Activated CD4-positive, alpha-beta T cell treated with anti-CD3 and anti-CD28 coated beads for 36 hours (primary cell): ENCODE data around the gene NLRX1. TPM values are rescaled to one million over a fixed set of nuclear protein-coding genes. Genes with fewer than 3 reads are reported as not detected.
"Not testable (repeated sequence)": the region's sequence is repeated elsewhere in the genome, so short reads cannot be mapped to it uniquely, and the experiment has no call there.

Source experiments
- ATAC-seq: fragments of 200-7000 bp; cut with Tn5 transposase; one replicate; pipeline ENCODE4 v1.10.0; 2021; ENCODE audit warnings: mild to moderate bottlenecking, moderate library complexity
- CTCF ChIA-PET: fragments of 350-600 bp; sonication (Branson Sonifier 250); formaldehyde crosslinking; loops from one replicate; lab custom pipeline; 2021; ENCODE audit warnings: antibody characterized with exemption; lab: Charles Lee
- POLR2A ChIA-PET: fragments of 350-600 bp; sonication (Branson Sonifier 250); formaldehyde crosslinking; loops from one replicate; lab custom pipeline; 2021; ENCODE audit warnings: antibody characterized with exemption, inconsistent platforms; lab: Charles Lee
- DNase-seq: peaks from one replicate; pipeline ENCODE4 v3.0.0-alpha.2; 2020
- H3K27ac Mint-ChIP-seq: one replicate; pipeline ENCODE4 v1.8.0; 2021; ENCODE audit warnings: mixed read lengths
- H3K27me3 Mint-ChIP-seq: one replicate; pipeline ENCODE4 v1.8.0; 2021; ENCODE audit warnings: mixed read lengths
- H3K36me3 Mint-ChIP-seq: one replicate; pipeline ENCODE4 v1.8.0; 2021; ENCODE audit warnings: low read depth, mixed read lengths
- H3K4me1 Mint-ChIP-seq: one replicate; pipeline ENCODE4 v1.8.0; 2021; ENCODE audit warnings: mixed read lengths
- H3K4me3 Mint-ChIP-seq: one replicate; pipeline ENCODE4 v1.8.0; 2021; ENCODE audit warnings: mild to moderate bottlenecking, moderate library complexity, mixed read lengths
- H3K9me3 Mint-ChIP-seq: one replicate; pipeline ENCODE4 v1.8.0; 2021; ENCODE audit warnings: low read depth, mixed read lengths
- intact Hi-C, 2 experiments: fragments of 100-400 bp; cut with DNase I in 1 of 2; cut with micrococcal nuclease in 1 of 2; formaldehyde crosslinking; loops; one replicate each; pipeline versions ENCODE4 v1.14.2 to v1.15.1; 2022 to 2024; cut with DNase I, micrococcal nuclease
- total RNA-seq, 2 experiments: library from RNA; stranded (reverse); gene quantifications; one replicate each; pipeline ENCODE4 v1.2.3, GENCODE V29; 2021

The NLRX1 gene
- total RNA-seq, 2 experiments from 2014 or later = 18.2 to 25.0 TPM

GRCh38 chr11:119209186-119209585 is 40.7 kb downstream of the NLRX1 start:
- POLR2A ChIA-PET = interaction anchor here (0.6 to 0.7 kb wide), 2 partner anchors 68 to 139 kb away, joined by 3 to 6 read pairs; no protein-coding TSS in a partner anchor
- no peaks in the 10 kb centered on the region for H3K9me3 Mint-ChIP-seq
- DNase-seq = no peak
- H3K36me3 Mint-ChIP-seq = peaks cover 7% of the 10 kb centered on the region
- peaks cover 33% of the 10 kb centered on the region for H3K4me1 Mint-ChIP-seq
- CTCF ChIA-PET = interaction anchor here (0.6 to 4.2 kb wide), 5 partner anchors 12 to 114 kb away, joined by 3 to 13 read pairs (median 3); no protein-coding TSS in a partner anchor
- no peaks in the 10 kb centered on the region for H3K27me3 Mint-ChIP-seq
- no peak overlapping the region for H3K4me3 Mint-ChIP-seq
- intact Hi-C loops = loop anchor here in 1 of 2 experiments (5.0 kb wide), 3 partner anchors 58 to 113 kb away; partner anchors contain the start of gene HINFP
- peak overlapping the region; percentile 40 for H3K27ac Mint-ChIP-seq
- ATAC-seq = no peak

- CTCF ChIA-PET = interaction anchor here (0.6 to 4.2 kb wide), 3 partner anchors 13 to 113 kb away, joined by 3 to 13 read pairs (median 5); no protein-coding TSS in a partner anchor
- ATAC-seq = no peak
- Mint-ChIP-seq H3K36me3 (peaks cover 7% of the 10 kb centered on the region), H3K4me1 (peaks cover 39% of the 10 kb centered on the region), H3K27ac (peak overlapping the region; percentile 33), H3K27me3 (no peaks in the 10 kb centered on the region), H3K9me3 (no peaks in the 10 kb centered on the region), H3K4me3 (no peak overlapping the region)
- intact Hi-C loops = no loop called here
- POLR2A ChIA-PET = interaction anchor here (0.6 kb wide), 2 partner anchors 12 to 138 kb away, joined by 5 to 6 read pairs; no protein-coding TSS in a partner anchor
- no peak for DNase-seq
Observed at GRCh38 chr11:119210050-119210449, 41.5 kb downstream of the NLRX1 start.

- Mint-ChIP-seq H3K4me3 (no peak overlapping the region), H3K27ac (peak overlapping the region; percentile 85), H3K27me3 (no peaks in the 10 kb centered on the region), H3K36me3 (peaks cover 2% of the 10 kb centered on the region), H3K4me1 (peaks cover 59% of the 10 kb centered on the region), H3K9me3 (no peaks in the 10 kb centered on the region)
- POLR2A ChIA-PET = no interaction called here
- intact Hi-C loops = loop anchor here (1.0 kb wide), 5 partner anchors 11 to 44 kb away; partner anchors contain the start of gene CBL (in 1 of the 2)
- CTCF ChIA-PET = interaction anchor here (2.2 kb wide), 1 partner anchor 12 kb away, joined by 11 read pairs; the partner anchor contains the start of gene CBL
- DNase-seq = peak; percentile 45
- peak; percentile 99 for ATAC-seq
Observed at GRCh38 chr11:119218141-119218878, 49.8 kb downstream of the NLRX1 start.

GRCh38 chr11:119222308-119222707 is 53.8 kb downstream of the NLRX1 start:
- DNase-seq (no peak), ATAC-seq (no peak)
- Mint-ChIP-seq H3K27me3 (no peaks in the 10 kb centered on the region), H3K36me3 (peaks cover 12% of the 10 kb centered on the region), H3K9me3 (no peaks in the 10 kb centered on the region), H3K4me1 (peaks cover 65% of the 10 kb centered on the region), H3K27ac (peak overlapping the region; percentile 28), H3K4me3 (no peak overlapping the region)
- POLR2A ChIA-PET = no interaction called here
- intact Hi-C loops = no loop called here
- CTCF ChIA-PET = interaction anchor here (0.5 to 1.5 kb wide), 12 partner anchors 10 to 401 kb away, joined by 3 to 6 read pairs (median 4); no protein-coding TSS in a partner anchor

DNA sequence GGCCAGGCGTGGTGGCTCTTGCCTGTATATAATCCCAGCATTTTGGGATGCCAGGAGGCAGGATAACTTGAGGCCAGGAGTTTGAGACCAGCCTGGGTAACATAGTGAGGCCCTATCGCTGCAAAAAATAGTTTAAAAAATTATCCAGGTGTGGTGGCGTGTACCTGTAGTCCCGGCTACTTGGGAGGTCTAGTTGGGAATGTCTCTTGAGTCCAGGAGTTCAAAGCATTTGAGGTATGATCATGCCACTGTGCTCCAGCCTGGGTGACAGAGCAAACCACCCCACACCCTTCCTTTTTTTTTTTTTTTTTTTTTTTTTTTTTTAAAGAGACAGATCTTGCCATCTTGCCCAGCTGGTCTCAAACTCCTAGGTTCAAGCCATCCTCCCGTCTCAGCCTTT is 54.4 kb downstream of the NLRX1 start:
- H3K9me3 Mint-ChIP-seq = no peaks in the 10 kb centered on the region
- no peak overlapping the region for H3K4me3 Mint-ChIP-seq
- H3K4me1 Mint-ChIP-seq = peaks cover 61% of the 10 kb centered on the region
- no peaks in the 10 kb centered on the region for H3K27me3 Mint-ChIP-seq
- no peak overlapping the region for H3K27ac Mint-ChIP-seq
- H3K36me3 Mint-ChIP-seq = peaks cover 12% of the 10 kb centered on the region
- POLR2A ChIA-PET = no interaction called here
- intact Hi-C loops = no loop called here
- ATAC-seq (no peak), DNase-seq (no peak)
- CTCF ChIA-PET = interaction anchor here (0.7 to 1.5 kb wide), 3 partner anchors 18 to 101 kb away, joined by 3 to 5 read pairs (median 4); no protein-coding TSS in a partner anchor

DNA sequence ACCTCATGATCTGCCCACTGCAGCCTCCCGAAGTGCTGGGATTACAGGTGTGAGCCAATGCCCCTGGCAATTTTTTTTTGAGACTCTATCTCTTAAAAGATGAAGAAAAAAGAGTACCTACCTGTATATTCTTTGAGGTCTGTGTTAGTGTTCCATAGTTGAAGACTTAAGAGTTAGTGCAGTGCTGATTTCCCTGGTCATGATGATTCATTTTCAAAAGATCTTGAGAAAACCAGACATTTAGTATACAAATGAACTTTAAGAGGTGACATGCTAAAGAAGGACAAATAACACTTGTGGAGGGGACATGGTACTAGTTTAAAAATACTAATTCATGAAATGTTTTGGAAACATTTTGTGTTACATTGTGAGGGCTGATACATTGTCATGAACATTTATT is 55.3 kb downstream of the NLRX1 start:
- POLR2A ChIA-PET = interaction anchor here (0.7 kb wide), 1 partner anchor 12 kb away, joined by 6 read pairs; no protein-coding TSS in a partner anchor
- DNase-seq (no peak), ATAC-seq (peak; percentile 49)
- intact Hi-C loops = no loop called here
- no peaks in the 10 kb centered on the region for H3K27me3 Mint-ChIP-seq
- no peak overlapping the region for H3K4me3 Mint-ChIP-seq
- peaks cover 61% of the 10 kb centered on the region for H3K4me1 Mint-ChIP-seq
- H3K9me3 Mint-ChIP-seq = no peaks in the 10 kb centered on the region
- peaks cover 12% of the 10 kb centered on the region for H3K36me3 Mint-ChIP-seq
- CTCF ChIA-PET = interaction anchor here (0.7 to 2.3 kb wide), 2 partner anchors 18 to 100 kb away, joined by 3 to 8 read pairs; partner anchors contain the start of gene CBL
- peak overlapping the region; percentile 17 for H3K27ac Mint-ChIP-seq

DNA sequence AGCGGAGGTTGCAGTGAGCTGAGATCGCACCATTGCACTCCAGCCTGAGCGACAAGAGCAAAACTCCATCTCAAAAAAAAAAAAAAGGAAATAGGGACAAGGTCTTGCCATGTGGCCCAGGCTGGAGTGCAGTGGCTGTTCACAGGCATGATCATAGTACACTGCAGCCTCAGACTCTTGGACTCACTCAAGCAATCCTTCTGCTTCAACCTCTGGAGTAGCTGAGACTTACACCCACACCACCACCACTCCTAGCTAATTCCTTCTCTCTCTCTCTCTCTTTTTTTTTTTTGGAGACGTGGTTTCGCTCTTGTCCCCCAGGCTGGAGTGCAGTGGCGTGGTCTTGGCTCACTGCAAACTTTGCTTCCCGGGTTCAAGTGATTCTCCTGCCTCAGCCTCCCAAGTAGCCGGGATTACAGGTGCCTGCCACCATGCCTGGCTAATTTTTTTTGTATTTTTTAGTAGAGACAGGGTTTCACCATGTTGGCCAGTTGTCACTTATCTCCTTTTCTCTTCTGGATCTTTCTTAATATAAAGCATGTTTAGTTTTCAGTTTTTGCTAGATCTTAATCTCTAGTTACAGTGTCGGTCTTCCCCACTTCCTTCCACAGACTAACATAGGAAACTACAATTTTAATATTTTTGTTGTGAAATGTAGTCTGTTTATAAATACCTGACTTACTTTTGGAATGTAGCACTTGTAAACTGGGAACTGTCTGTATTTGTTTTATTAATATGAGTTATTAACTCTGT is 60.2 kb downstream of the NLRX1 start:
- Mint-ChIP-seq H3K4me3 (peak overlapping the region; percentile 9), H3K4me1 (peaks cover 55% of the 10 kb centered on the region), H3K36me3 (peaks cover 28% of the 10 kb centered on the region), H3K27ac (peak overlapping the region; percentile 37)
- H3K27me3 Mint-ChIP-seq, ATAC-seq, intact Hi-C loops, H3K9me3 Mint-ChIP-seq, DNase-seq: not testable (repeated sequence)
- ChIA-PET CTCF (interaction anchor here (0.6 to 1.2 kb wide), 4 partner anchors 20 to 184 kb away, joined by 3 read pairs; partner anchors contain the start of gene CBL), POLR2A (interaction anchor here (0.6 to 0.7 kb wide), 2 partner anchors 53 to 59 kb away, joined by 4 to 7 read pairs; no protein-coding TSS in a partner anchor)

DNA sequence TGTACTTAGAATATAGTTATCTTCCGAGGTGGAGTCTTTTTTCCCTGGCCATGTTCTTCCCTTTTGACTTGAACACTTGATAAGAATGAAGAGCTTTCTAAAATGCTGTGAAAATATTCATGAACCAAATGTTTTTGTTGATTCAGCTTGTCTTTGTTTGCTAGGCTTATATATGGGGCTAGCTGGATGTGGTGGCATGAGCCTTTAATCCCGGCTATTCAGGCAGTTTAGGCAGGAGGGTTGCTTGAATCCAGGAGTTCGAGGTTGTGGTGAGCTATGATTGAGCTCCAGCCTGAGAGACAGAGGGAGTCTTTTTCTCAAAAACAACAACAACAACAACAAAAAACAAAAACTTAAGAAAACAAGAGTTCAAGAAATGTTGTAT is 60.8 kb downstream of the NLRX1 start:
- ChIA-PET POLR2A (interaction anchor here (0.6 kb wide), 1 partner anchor 59 kb away, joined by 7 read pairs; no protein-coding TSS in a partner anchor), CTCF (interaction anchor here (0.6 to 1.2 kb wide), 4 partner anchors 19 to 183 kb away, joined by 3 read pairs; partner anchors contain the start of gene CBL)
- intact Hi-C loops = no loop called here
- H3K9me3 Mint-ChIP-seq = no peaks in the 10 kb centered on the region
- DNase-seq = no peak
- H3K36me3 Mint-ChIP-seq = peaks cover 26% of the 10 kb centered on the region
- H3K27me3 Mint-ChIP-seq = no peaks in the 10 kb centered on the region
- ATAC-seq = no peak
- peaks cover 49% of the 10 kb centered on the region for H3K4me1 Mint-ChIP-seq
- H3K27ac Mint-ChIP-seq = peak overlapping the region; percentile 37
- H3K4me3 Mint-ChIP-seq = no peak overlapping the region

- intact Hi-C loops = no loop called here
- Mint-ChIP-seq H3K36me3 (peaks cover 30% of the 10 kb centered on the region), H3K27ac (no peak overlapping the region), H3K27me3 (no peaks in the 10 kb centered on the region), H3K4me1 (peaks cover 49% of the 10 kb centered on the region), H3K9me3 (no peaks in the 10 kb centered on the region), H3K4me3 (no peak overlapping the region)
- CTCF ChIA-PET = interaction anchor here (0.9 to 1.2 kb wide), 4 partner anchors 19 to 94 kb away, joined by 3 read pairs; partner anchors contain the start of gene CBL
- POLR2A ChIA-PET = interaction anchor here (0.6 kb wide), 1 partner anchor 58 kb away, joined by 7 read pairs; no protein-coding TSS in a partner anchor
- ATAC-seq = no peak
- no peak for DNase-seq
Observed at GRCh38 chr11:119229741-119230140, 61.2 kb downstream of the NLRX1 start.
